ENCODE results near the gene ZNF486.
"Not testable (repeated sequence)": the region's sequence is repeated elsewhere in the genome, so short reads cannot be mapped to it uniquely, and the experiment has no call there.

Gene ZNF486

DNA sequence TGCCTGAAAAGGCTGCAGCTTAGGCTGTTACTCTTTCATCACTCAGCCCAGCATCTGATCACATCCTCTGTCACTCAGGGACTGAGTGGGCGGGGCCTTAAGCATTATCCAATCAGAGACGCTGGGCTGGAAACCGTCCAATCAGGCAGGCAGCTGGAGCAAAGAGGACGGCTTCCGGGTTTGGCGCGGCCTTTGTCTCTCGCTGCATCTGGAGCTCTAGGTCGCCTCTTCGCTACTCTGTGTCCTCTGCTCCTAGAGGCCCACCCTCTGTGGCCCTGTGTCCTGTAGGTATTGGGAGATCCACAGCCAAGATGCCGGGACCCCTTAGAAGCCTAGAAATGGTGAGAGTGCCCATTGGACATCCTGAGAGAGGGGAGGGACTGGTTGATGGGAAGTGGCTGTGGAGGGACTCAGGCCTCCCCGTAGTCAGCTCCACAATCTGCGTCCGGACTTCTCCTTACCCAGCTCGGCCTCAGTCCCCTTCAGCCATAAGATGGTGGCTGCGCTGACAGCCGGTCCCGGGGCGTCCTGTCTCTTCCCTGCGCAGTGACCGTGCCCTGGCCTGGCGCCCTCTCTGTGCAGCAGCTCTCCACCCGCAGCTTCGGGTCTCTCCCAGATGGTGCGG lies at the start of gene ZNF486:
TSS of gene ZNF486 (plus strand) at position 195 of the 625 bp plus-strand sequence. CDS start at position 312, 117 bp downstream.
- DNase-seq (ENCODE audit: low read depth), result peak; percentile 94
- peak within 1 kb of the TSS; percentile 94 for H3K4me3 ChIP-seq (ENCODE audit: low read length)
- TF ChIP-seq, protein P1, sequence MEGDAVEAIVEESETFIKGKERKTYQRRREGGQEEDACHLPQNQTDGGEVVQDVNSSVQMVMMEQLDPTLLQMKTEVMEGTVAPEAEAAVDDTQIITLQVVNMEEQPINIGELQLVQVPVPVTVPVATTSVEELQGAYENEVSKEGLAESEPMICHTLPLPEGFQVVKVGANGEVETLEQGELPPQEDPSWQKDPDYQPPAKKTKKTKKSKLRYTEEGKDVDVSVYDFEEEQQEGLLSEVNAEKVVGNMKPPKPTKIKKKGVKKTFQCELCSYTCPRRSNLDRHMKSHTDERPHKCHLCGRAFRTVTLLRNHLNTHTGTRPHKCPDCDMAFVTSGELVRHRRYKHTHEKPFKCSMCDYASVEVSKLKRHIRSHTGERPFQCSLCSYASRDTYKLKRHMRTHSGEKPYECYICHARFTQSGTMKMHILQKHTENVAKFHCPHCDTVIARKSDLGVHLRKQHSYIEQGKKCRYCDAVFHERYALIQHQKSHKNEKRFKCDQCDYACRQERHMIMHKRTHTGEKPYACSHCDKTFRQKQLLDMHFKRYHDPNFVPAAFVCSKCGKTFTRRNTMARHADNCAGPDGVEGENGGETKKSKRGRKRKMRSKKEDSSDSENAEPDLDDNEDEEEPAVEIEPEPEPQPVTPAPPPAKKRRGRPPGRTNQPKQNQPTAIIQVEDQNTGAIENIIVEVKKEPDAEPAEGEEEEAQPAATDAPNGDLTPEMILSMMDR (conservative IDR thresholded peaks at IDR 0.05; ENCODE audit: low read length), result no peak

DNA sequence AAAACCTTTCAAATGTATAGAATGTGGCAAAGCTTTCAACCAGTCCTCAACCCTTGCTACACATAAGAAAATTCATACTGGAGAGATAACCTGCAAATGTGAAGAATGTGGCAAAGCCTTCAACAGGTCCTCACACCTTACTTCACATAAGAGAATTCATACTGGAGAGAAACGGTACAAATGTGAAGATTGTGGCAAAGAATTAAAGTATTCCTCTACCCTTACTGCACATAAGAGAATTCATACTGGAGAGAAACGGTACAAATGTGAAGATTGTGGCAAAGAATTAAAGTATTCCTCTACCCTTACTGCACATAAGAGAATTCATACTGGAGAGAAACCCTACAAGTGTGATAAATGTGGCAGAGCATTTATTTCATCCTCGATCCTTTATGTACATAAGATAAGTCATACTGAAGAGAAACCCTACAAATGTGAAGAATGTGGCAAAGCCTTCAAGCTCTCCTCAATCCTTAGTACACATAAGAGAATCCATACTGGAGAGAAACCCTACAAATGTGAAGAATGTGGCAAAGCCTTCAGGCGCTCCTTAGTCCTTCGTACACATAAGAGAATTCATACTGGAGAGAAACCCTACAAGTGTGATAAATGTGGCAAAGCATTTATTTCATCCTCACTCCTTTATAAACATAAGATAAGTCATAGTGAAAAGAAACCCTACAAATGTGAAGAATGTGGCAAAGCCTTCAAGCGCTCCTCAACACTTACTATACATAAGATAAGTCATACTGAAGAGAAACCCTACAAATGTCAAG lies 48.8 kb upstream of the ZNF486 start:
- not testable (repeated sequence) for DNase-seq (ENCODE audit: low read depth); H3K4me3 ChIP-seq (ENCODE audit: low read length)

DNA sequence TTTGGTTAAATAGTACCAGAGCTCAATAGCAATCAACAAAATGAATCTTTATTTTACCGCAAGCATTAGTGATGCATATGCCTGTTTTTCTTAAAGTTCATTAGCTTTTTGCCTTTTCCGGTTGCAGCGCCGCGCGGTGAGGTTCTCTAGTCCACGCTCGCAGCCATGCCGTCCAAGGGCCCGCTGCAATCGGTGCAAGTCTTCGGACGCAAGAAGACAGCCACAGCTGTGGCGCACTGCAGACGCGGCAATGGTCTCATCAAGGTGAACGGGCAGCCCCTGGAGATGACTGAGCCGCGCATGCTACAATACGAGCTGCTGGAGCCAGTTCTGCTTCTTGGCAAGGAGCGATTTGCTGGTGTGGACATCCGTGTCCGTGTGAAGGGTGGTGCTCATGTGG lies 42.1 kb upstream of the ZNF486 start:
- H3K4me3 ChIP-seq (ENCODE audit: low read length), result no peak overlapping the region
- DNase-seq (ENCODE audit: low read depth), result no peak
- TF ChIP-seq, protein P1 (conservative IDR thresholded peaks at IDR 0.05; ENCODE audit: low read length), result no peak

DNA sequence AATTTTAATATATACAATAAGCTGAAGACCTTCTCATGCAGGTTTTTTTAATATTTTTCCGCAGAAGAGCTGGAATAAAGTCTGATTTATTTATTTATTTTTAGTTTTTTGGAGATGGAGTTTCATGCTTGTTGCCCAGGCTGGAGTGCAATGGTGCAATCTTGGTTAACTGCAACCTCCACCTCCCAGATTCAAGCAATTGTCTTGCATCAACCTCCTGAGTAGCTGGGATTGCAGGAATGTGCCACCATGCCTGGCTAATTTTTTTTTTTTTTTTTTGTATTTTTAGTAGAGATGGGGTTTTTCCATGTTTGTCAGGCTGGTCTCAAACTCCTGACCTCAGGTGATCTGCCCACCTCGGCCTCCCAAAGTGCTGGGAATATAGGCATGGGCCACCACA lies 34.1 kb upstream of the ZNF486 start:
- DNase-seq (ENCODE audit: low read depth); H3K4me3 ChIP-seq (ENCODE audit: low read length): not testable (repeated sequence)

DNA sequence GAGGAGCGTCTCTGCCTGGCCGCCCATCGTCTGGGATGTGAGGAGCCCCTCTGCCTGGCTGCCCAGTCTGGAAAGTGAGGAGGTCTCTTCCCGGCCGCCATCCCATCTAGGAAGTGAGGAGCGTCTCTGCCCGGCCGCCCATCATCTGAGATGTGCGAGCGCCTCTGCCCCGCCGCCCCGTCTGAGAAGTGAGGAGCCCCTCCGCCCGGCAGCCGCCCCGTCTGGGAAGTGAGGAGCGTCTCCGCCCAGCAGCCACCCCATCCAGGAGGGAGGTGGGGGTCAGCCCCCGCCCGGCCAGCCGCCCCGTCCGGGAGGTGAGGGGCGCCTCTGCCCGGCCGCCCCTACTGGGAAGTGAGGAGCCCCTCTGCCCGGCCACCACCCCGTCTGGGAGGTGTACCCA lies 29.3 kb upstream of the ZNF486 start:
- DNase-seq (ENCODE audit: low read depth); H3K4me3 ChIP-seq (ENCODE audit: low read length): not testable (repeated sequence)

DNA sequence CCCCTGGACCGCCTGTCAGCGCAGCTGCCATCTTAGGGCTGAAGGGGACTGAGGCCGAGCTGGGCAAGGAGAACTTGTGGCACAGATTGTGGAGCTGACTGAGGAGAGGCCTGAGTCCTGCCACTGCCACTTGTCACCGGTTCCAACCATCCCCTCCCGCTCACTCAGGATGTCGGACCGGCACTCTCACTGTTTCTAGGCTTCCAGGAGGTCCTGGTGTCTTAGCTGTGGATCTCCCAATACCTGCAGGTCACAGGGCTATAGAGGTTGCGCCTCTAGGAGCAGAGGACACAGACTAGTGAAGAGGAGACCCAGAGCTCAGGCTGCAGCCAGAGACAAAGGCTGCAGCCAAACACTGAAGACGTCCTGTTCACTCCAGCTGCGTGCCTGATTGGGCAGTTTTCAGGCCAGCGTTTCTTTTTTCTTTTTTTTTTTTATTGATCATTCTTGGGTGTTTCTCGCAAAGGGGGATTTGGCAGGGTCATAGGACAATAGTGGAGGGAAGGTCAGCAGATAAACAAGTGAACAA lies 15.3 kb upstream of the ZNF486 start:
- TF ChIP-seq, protein P1 (conservative IDR thresholded peaks at IDR 0.05; ENCODE audit: low read length), result no peak
- H3K4me3 ChIP-seq (ENCODE audit: low read length), result no peak overlapping the region
- DNase-seq (ENCODE audit: low read depth), result no peak

DNA sequence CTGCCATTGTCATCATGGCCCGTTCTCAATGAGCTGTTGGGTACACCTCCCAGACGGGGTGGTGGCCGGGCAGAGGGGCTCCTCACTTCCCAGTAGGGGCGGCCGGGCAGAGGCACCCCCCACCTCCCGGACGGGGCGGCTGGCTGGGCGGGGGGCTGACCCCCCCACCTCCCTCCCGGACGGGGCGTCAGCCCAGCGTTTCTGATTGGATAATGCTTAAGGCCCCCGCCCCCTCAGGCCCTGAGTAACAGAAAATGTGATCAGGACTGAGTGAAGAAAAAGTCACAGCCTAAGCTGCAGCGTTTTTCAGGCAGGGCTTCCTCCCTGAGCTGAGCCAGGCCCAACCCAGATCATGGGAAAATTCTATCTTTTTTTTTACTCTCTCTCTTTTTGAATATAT lies 14.5 kb upstream of the ZNF486 start:
- not testable (repeated sequence) for H3K4me3 ChIP-seq (ENCODE audit: low read length); DNase-seq (ENCODE audit: low read depth)

DNA sequence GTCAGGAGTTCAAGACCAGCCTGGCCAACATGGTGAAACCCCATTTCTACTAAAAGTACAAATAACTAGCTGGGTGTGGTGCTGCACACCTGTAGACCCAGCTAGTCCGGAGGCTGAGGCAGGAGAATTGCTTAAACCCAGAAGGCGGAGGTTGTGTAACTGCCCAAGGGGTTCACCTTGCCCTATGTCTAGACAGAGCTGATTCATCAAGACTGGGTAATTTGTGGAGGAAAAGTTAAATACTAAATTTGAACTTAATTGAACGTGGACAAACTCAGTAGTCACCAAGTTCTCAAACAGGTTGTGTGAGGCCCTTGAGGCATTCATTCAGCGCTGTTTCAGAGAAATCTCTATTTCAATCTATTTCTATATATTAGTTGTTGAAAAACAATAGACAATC lies 13.7 kb upstream of the ZNF486 start:
- DNase-seq (ENCODE audit: low read depth), result no peak
- no peak overlapping the region for H3K4me3 ChIP-seq (ENCODE audit: low read length)
- TF ChIP-seq, protein P1 (conservative IDR thresholded peaks at IDR 0.05; ENCODE audit: low read length), result no peak

DNA sequence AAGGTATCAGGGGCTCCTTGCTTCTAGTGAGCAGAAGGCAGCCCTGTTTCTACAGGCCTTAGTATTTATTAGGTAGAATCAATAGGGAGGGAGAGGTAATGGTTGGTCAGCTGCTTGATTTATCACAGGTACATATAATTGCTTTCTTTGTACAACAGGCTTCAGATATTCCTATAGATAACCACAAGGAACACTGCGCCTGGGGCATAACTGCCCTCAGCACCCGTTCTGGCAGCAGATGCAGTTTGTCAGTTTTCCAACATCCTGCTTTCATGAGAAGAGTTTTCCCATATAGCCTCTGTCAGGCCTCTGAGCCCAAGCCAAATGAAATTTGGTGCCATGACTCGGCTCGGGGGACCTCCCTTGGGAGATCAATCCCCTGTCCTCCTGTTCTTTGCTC lies 12.4 kb upstream of the ZNF486 start:
- DNase-seq (ENCODE audit: low read depth), result no peak
- TF ChIP-seq, protein P1 (conservative IDR thresholded peaks at IDR 0.05; ENCODE audit: low read length), result no peak
- H3K4me3 ChIP-seq (ENCODE audit: low read length), result no peak overlapping the region

All from AG10803 (cell line).